PFSK-1 (cell line): ENCODE data around the gene ACD.

Source experiments
- FOXP2 ChIP-seq: optimal IDR thresholded peaks from 2 replicates; pipeline ENCODE3; 2011; ENCODE audit warnings: borderline replicate concordance, control low read depth, inconsistent platforms; ENCODE audit not compliant: insufficient read depth; ENCODE audit errors: extremely low read length, extremely low read depth
- POLR2AphosphoS5 ChIP-seq: IDR thresholded peaks from 2 replicates; pipeline ENCODE4 v1.6.1; 2012; ENCODE audit warnings: low read depth, mild to moderate bottlenecking, control low read depth, low read length, moderate library complexity
- REST ChIP-seq, 2 experiments: IDR thresholded peaks; 2 replicates each; pipeline versions ENCODE4 v1.6.1 to v1.8.0; 2011 to 2012; ENCODE audit warnings: low read depth in 2 of 2, low read length in 2 of 2, control low read depth in 1 of 2, inconsistent platforms in 1 of 2, mild to moderate bottlenecking in 1 of 2, moderate library complexity in 1 of 2; ENCODE audit not compliant: insufficient read depth in 1 of 2
- SIN3A ChIP-seq: IDR thresholded peaks from 2 replicates; pipeline ENCODE4 v1.6.1; 2012; ENCODE audit warnings: mild to moderate bottlenecking, low read length, moderate library complexity, borderline replicate concordance; ENCODE audit not compliant: insufficient read depth
- TAF1 ChIP-seq: IDR thresholded peaks from 2 replicates; pipeline ENCODE4 v1.6.1; 2012; ENCODE audit warnings: low read length, control low read depth, borderline replicate concordance; ENCODE audit not compliant: insufficient read depth

ACD gene

DNA sequence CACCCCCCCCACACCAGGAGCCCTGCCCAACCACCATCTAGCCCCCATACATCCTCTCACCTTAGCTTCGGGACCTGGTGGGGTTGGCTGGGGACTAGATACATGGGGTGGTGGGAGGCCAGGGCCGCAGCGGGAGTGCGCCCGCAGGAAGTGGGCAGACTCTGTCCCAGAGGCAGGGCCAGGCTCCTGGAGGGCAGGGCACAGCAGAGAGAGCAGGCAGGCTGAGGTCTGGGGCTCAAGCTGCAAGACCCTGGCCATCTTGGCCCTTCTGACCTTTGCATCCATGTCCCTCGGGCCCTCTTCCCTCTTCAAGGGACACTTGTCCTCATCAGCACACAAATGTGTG is 3.8 kb upstream of the ACD start:
- TF ChIP-seq TAF1, result no peak
- TF ChIP-seq POLR2AphosphoS5, result no peak
- no peak for TF ChIP-seq REST (IDR thresholded peaks at IDR 0.05; ENCODE audit: insufficient read depth in 1 of 2, low read depth in 2 of 2, low read length in 2 of 2)
- TF ChIP-seq SIN3A, result no peak
- no peak for TF ChIP-seq FOXP2

DNA sequence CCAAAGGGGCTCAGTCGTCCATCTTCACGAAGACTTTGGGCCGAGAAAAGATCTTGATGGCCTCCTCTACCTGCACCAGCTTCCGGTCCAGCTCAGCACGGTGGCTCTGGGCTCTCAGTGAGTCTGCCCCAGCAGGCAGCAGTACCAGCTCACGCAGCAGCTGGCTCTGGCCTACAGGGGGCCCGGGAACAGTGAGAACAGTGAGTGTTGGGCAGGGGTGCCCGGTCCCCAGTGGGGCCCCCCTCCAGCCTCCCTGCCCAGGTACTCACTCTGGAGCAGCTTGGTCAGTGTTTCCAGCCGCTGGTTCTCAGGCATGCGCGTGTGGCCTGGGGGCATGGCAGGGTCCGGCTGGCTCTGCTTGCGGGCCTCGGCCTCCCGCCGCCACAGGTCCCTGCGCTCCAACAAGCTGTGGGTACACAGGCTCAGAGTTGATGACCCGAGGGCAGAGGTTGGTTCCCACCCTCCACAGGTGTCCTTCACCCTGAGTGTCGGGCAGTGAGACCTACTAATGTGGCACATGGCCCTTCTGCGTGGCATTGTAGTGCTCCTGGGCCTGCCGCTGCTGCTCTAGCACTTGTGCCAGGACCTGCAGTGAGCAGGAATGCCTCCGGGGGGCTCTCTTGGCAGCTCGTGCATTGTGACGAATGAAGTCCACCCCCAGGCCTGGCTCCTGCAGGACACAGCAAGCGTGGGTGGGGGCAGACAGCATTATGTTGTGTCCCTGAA is 3.3 kb upstream of the ACD start:
- TF ChIP-seq FOXP2, result no peak
- no peak for TF ChIP-seq REST (IDR thresholded peaks at IDR 0.05; ENCODE audit: insufficient read depth in 1 of 2, low read depth in 2 of 2, low read length in 2 of 2)
- no peak for TF ChIP-seq TAF1
- no peak for TF ChIP-seq SIN3A
- TF ChIP-seq POLR2AphosphoS5, result no peak

- no peak for TF ChIP-seq REST (IDR thresholded peaks at IDR 0.05; ENCODE audit: insufficient read depth in 1 of 2, low read depth in 2 of 2, low read length in 2 of 2)
- no peak for TF ChIP-seq FOXP2
Measured at GRCh38 chr16:67662653-67663010, 2.6 kb upstream of the ACD start.

DNA sequence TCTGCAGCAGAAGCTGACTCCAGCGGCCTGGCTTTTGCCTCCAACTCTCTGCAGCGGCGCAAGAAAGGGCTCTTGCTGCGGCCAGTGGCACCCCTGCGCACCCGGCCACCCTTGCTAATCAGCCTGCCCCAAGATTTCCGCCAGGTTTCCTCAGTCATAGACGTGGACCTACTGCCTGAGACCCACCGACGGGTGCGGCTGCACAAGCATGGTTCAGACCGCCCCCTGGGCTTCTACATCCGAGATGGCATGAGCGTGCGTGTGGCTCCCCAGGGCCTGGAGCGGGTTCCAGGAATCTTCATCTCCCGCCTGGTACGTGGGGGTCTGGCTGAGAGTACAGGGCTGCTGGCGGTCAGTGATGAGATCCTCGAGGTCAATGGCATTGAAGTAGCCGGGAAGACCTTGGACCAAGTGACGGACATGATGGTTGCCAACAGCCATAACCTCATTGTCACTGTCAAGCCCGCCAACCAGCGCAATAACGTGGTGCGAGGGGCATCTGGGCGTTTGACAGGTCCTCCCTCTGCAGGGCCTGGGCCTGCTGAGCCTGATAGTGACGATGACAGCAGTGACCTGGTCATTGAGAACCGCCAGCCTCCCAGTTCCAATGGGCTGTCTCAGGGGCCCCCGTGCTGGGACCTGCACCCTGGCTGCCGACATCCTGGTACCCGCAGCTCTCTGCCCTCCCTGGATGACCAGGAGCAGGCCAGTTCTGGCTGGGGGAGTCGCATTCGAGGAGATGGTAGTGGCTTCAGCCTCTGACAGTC is 2.0 kb upstream of the ACD start:
- TF ChIP-seq SIN3A (no peak), FOXP2 (no peak)

DNA sequence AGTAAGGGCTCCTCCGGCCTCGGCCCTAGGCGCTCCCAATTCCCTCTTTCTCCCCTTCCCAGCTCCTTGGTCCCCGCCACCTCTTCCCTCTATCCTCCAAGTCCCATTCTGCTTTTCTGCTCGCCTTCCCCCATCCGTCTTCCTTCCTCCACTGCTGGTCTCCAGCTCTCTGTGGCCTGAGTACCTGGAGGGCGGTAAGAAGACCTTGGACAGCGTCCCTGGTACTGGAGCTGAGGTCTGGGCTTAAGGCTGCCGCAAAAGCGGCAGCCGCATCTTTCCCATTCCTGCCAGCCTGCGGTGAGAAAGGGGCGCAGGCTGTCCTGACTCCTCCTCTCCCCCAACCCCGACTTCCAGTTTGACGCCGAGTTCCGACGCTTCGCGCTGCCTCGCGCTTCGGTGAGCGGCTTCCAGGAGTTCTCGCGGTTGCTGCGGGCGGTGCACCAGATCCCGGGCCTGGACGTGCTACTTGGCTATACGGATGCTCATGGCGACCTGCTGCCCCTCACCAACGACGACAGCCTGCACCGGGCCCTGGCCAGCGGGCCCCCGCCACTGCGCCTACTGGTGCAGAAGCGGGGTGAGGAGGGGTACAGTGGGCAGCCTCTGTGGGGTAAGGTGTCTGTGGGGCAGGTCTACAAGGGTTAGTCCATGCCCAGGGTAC is 1.2 kb upstream of the ACD start:
- TF ChIP-seq REST (IDR thresholded peaks at IDR 0.05; ENCODE audit: insufficient read depth in 1 of 2, low read depth in 2 of 2, low read length in 2 of 2), result peak; percentile 75 to 93
- no peak for TF ChIP-seq POLR2AphosphoS5
- TF ChIP-seq SIN3A, result peak; percentile 53; the same call in 1 of the 2 replicates
